Measurements from ENCODE around the gene ASCL2. TPM values are rescaled to one million over a fixed set of nuclear protein-coding genes. Genes with fewer than 3 reads are reported as not detected.

ASCL2 gene
- total RNA-seq, 1 donor from 2014 or later = 0.16 TPM

DNA sequence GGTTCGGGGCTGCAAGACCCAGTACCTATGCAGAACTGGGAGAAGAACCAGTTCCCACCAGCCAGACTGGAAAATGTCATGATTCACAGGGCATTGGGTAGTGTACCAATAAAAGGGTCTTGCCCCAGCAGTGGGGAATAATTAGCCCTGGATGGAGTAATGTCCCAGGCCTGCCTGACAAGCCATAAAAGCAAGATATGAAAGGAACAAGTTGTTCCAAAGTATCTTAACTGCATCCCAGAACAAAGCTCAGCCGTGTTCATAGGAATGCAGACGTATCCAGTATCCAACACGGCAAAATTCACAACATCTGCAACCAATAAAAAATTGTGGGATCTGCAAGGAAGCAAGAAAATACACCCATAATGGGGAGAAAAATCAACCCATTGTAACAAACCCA, 47.9 kb downstream of the ASCL2 start:
- peaks cover 18% of the 10 kb centered on the region for H3K27me3 Mint-ChIP-seq (ENCODE audit: low read depth)

DNA sequence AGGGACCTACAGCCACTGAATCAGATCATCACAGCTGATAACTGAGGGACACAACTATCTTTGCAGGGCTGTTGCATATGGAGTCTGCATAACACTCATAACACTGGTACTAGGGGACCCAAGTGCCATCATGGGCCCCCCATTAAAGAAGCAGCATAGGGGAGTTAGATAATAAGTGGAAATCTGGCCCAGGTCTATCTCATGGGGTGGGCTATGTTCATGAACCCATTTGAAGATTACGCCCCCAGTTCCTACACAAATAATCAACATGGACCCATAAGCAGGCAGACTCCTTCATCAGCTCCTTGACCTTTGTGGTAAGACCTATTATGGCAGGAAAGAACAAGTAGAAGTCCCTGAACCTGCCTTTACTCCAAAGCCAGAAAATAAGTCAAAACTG, 48.8 kb downstream of the ASCL2 start:
- DNase-seq (ENCODE audit: low read depth, low spot score) = no peak
- Mint-ChIP-seq H3K4me1 (no peaks in the 10 kb centered on the region), H3K36me3 (ENCODE audit: low read depth) (peaks cover 3% of the 10 kb centered on the region), H3K27me3 (ENCODE audit: low read depth) (peaks cover 18% of the 10 kb centered on the region), H3K27ac (ENCODE audit: unreplicated experiment) (no peak overlapping the region), H3K9me3 (peaks cover 9% of the 10 kb centered on the region), H3K4me3 (no peak overlapping the region)
- TF ChIP-seq, protein P1, sequence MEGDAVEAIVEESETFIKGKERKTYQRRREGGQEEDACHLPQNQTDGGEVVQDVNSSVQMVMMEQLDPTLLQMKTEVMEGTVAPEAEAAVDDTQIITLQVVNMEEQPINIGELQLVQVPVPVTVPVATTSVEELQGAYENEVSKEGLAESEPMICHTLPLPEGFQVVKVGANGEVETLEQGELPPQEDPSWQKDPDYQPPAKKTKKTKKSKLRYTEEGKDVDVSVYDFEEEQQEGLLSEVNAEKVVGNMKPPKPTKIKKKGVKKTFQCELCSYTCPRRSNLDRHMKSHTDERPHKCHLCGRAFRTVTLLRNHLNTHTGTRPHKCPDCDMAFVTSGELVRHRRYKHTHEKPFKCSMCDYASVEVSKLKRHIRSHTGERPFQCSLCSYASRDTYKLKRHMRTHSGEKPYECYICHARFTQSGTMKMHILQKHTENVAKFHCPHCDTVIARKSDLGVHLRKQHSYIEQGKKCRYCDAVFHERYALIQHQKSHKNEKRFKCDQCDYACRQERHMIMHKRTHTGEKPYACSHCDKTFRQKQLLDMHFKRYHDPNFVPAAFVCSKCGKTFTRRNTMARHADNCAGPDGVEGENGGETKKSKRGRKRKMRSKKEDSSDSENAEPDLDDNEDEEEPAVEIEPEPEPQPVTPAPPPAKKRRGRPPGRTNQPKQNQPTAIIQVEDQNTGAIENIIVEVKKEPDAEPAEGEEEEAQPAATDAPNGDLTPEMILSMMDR (conservative IDR thresholded peaks at IDR 0.05) = no peak

More for the DNA sequence above, 47.9 kb downstream of the ASCL2 start:
- H3K4me3 Mint-ChIP-seq = no peak overlapping the region
- TF ChIP-seq, protein P1 (conservative IDR thresholded peaks at IDR 0.05) = no peak
- peaks cover 3% of the 10 kb centered on the region for H3K36me3 Mint-ChIP-seq (ENCODE audit: low read depth)
- peaks cover 11% of the 10 kb centered on the region for H3K9me3 Mint-ChIP-seq
- no peaks in the 10 kb centered on the region for H3K4me1 Mint-ChIP-seq
- H3K27ac Mint-ChIP-seq (ENCODE audit: unreplicated experiment) = no peak overlapping the region
- no peak for DNase-seq (ENCODE audit: low read depth, low spot score)

DNA sequence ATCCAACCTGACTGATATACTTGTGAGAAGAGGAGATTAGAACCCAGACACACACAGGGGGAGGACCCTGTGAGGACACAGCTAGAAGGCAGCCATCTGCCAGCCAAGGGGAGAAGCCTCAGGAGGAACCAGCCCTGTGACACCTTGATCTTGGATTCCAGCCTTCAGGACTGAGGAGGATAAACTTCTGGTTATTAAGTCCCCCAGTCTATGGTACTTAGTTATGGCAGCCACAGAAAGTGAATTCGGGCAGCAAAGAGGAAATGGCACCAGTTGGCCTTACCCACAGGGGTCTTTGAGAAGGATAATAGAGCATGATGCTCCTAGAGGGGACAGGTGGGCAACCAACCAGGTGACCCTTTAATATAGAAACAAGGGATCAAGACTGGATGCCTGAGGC, 49.4 kb downstream of the ASCL2 start:
- peaks cover 3% of the 10 kb centered on the region for H3K36me3 Mint-ChIP-seq (ENCODE audit: low read depth)
- TF ChIP-seq, protein P1 (conservative IDR thresholded peaks at IDR 0.05) = no peak
- no peak for DNase-seq (ENCODE audit: low read depth, low spot score)
- no peaks in the 10 kb centered on the region for H3K4me1 Mint-ChIP-seq
- H3K27ac Mint-ChIP-seq (ENCODE audit: unreplicated experiment) = peak overlapping the region; percentile 10
- peaks cover 9% of the 10 kb centered on the region for H3K9me3 Mint-ChIP-seq
- H3K27me3 Mint-ChIP-seq (ENCODE audit: low read depth) = peaks cover 18% of the 10 kb centered on the region
- no peak overlapping the region for H3K4me3 Mint-ChIP-seq

GRCh38 chr11:2220173-2220771, 50.1 kb downstream of the ASCL2 start:
- TF ChIP-seq, protein P1 (conservative IDR thresholded peaks at IDR 0.05) = no peak
- Mint-ChIP-seq H3K36me3 (ENCODE audit: low read depth) (peaks cover 3% of the 10 kb centered on the region), H3K27ac (ENCODE audit: unreplicated experiment) (peak overlapping the region; percentile 57), H3K4me3 (no peak overlapping the region), H3K27me3 (ENCODE audit: low read depth) (peaks cover 18% of the 10 kb centered on the region), H3K4me1 (no peaks in the 10 kb centered on the region), H3K9me3 (peaks cover 6% of the 10 kb centered on the region)
- no peak for DNase-seq (ENCODE audit: low read depth, low spot score)

- DNase-seq (ENCODE audit: low read depth, low spot score) = no peak
- peaks cover 4% of the 10 kb centered on the region for H3K4me1 Mint-ChIP-seq
- no peak overlapping the region for H3K4me3 Mint-ChIP-seq
- peaks cover 3% of the 10 kb centered on the region for H3K36me3 Mint-ChIP-seq (ENCODE audit: low read depth)
- H3K27ac Mint-ChIP-seq (ENCODE audit: unreplicated experiment) = no peak overlapping the region
- H3K9me3 Mint-ChIP-seq = peaks cover 6% of the 10 kb centered on the region
- peaks cover 15% of the 10 kb centered on the region for H3K27me3 Mint-ChIP-seq (ENCODE audit: low read depth)
- TF ChIP-seq, protein P1 (conservative IDR thresholded peaks at IDR 0.05) = no peak
Observed at GRCh38 chr11:2219318-2220017, 50.9 kb downstream of the ASCL2 start.

Other genes with a start within 250 kb of the ASCL2 start
- gene IGF2, start 131.2 kb downstream of the ASCL2 start, total RNA-seq = 19.0 and 20.1 TPM in 2 replicates
- not detected in 2 replicates for gene INS, start 109.4 kb downstream of the ASCL2 start, total RNA-seq
- 0.61 and 0.68 TPM in 2 replicates for gene TH, start 98.8 kb downstream of the ASCL2 start, total RNA-seq
- not detected in 2 replicates for gene C11orf21, start 31.3 kb upstream of the ASCL2 start, total RNA-seq
- not detected in 2 replicates for gene TSPAN32, start 31.4 kb upstream of the ASCL2 start, total RNA-seq
- 211 and 225 TPM in 2 replicates for gene CD81, start 106.7 kb upstream of the ASCL2 start, total RNA-seq
- 48.8 and 60.1 TPM in 2 replicates for gene TSSC4, start 130.2 kb upstream of the ASCL2 start, total RNA-seq
- gene TRPM5, start 173.9 kb upstream of the ASCL2 start, total RNA-seq = 0.09 TPM in 2 replicates
- gene KCNQ1, start 174.4 kb upstream of the ASCL2 start, total RNA-seq = 0.86 and 0.91 TPM in 2 replicates

Data from neural crest cell (in vitro differentiated cells).